Fibroblast of upper back skin (primary cell): ENCODE data around the gene S100G.
"Not testable (repeated sequence)": the region's sequence is repeated elsewhere in the genome, so short reads cannot be mapped to it uniquely, and the experiment has no call there.

ENCODE experiments used
- DNase-seq: peaks from one replicate; pipeline ENCODE4 v3.0.0-alpha.2; 2013

Gene S100G, protein sequence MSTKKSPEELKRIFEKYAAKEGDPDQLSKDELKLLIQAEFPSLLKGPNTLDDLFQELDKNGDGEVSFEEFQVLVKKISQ

DNA sequence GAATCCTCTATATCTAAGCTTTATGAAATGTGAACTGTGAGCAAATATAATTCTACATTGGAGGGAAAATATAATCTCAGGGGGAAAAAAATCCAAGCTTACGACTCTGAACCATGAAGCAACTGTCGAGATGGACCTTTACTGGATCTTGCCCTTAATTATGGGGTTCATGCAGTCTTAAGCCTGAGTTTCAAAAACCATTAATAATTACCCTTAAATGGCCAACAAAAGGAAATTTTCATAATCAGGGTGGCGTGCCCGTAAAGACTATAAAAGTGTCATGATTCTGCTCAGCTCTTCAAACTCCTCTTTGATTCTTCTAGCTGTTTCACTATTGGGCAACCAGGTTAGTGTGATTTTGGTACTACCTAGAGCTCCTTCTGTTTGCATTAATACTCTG lies at the start of gene S100G:
TSS of gene S100G (plus strand) at position 301 of the 400 bp plus-strand sequence. CDS start 849 bp downstream, outside the sequence.
- DNase-seq = no peak

DNA sequence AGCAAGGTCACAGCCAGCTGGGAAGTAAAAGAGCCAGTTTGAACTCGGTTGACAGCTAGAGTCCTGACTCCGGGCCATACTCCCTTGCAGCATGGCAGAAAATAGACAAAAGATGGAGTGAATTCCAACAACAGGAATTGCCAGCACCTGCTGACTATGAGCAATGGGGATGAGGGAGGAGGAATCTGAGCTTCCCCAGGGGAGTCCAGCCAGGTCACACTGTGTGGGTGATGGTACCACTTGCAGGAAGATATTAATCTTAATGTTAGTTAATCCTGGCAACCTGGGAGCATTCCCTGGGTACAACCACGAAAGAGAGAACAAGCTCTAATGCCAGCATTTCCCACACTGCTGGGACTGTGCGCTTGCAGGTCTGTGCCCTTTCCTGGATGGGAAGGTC lies 48.1 kb upstream of the S100G start:
- no peak for DNase-seq

DNA sequence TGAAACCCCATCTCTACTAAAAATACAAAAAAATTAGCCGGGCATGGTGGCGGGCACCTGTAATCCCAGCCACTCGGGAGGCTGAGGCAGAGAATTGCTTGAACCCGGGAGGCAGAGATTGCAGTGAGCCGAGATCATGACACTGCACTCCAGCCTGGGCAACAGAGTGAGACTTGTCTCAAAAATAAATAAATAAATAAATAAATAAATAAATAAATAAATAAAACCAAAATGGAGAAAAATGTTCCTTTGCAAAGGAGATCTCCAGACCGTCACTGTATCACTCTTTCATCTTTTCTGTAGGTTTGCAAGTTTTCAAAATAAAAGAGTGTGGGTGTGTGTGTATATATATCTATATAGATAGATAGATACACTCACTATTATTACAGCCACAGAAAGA lies 46.7 kb upstream of the S100G start:
- DNase-seq = not testable (repeated sequence)

DNA sequence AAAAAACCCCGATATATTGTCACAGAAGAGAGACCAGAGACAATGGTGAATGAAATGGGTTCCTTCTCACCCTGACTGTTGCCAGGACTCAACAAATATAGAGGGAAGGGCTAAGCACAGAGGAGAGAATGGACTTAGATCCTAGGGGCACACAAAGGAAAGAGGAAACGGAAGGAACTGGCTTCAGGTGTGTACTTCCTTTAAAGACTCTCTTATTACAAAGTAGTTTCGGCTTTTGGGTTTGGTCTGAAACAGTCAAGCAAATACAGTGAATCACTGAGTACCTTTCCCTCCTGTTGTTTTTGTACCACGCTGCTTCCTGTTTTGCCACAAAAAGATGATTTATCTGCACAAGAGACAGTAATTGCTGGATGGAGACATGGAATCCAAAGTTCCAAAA lies 46.1 kb upstream of the S100G start:
- no peak for DNase-seq

DNA sequence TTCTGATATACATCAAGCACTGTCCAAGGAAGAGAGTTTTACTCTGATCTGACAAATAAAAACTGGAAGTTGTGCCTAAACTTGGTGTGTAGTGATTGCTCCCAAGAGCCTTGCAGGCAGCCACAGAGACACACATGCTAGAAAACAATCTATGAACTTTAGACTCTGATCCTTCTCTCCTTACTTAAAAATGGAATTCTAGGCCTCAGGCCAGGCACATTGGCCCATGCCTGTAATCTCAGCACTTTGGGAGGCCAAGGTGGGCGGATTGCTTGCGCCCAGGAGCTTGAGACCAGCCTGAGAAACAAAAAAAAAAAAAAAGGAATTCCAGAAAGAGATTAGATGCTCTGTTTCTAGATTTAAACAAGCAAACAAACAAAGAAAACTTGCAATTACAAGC lies 45.6 kb upstream of the S100G start:
- DNase-seq = no peak

DNA sequence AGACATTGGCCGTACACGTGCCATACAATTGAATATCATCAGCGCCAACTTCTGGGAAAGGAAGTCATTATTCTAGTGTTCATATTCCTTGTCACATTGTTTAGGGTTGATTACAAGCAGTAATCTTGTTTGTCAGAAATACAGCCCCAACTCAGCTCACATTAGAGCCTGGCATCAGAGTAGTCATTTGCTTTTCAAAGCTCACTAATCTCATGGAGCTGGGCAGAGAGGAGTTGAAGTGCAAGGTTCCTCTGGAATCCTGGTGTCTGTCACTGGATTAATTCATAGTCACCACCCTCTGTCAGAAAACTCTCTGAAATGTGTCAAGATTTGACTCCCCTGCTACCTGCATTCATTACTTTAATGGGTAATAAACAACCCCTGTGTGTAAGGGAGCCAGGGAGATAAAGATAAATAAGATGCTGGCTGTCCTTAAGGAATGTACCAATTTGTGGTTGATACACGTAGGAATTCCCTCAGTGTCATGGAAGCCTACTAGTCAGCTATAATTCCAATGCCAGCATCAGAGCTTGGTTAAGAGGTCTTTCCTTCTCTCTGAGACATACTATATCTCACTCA lies 43.7 kb upstream of the S100G start:
- no peak for DNase-seq

DNA sequence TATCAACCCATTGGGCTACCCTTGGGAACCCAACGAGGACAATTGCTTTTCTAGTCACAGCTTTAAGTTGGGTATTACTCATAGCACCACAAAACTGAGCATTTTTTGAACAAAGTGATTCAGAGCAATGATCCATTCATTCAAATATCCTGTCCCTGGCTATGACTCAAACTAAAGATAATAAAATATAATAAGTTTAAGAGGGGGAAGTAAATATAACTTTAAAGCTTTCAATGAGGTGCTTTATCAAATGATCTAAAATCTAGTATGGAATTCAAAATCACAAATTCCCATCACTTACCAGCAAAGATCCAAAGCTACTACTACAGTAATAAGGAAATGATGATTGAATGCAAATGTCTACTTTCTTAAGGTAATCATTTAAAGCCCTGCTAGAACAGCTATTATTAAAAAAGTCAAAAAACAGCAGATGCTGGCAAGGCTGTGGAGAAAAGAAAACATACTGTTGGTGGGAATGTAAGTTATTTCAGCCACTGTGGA lies 39.8 kb upstream of the S100G start:
- DNase-seq = peak; percentile 78

DNA sequence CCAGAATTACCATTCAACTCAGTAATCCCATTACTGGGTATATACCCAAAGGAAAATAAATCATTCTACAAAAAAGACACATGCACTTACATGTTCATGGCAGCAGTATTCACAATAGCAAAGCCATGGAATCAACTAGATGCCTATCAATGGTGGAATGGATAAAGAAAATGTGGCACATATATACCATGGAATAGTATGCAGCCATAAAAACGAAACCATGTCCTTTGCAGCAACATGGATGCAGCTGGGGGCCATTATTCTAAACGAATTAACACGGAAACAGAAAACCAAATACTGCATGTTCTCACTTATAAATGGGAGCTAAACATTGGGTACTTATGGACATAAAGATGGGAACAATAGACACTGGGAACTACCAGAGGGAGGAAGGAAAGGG lies 39.3 kb upstream of the S100G start:
- not testable (repeated sequence) for DNase-seq

DNA sequence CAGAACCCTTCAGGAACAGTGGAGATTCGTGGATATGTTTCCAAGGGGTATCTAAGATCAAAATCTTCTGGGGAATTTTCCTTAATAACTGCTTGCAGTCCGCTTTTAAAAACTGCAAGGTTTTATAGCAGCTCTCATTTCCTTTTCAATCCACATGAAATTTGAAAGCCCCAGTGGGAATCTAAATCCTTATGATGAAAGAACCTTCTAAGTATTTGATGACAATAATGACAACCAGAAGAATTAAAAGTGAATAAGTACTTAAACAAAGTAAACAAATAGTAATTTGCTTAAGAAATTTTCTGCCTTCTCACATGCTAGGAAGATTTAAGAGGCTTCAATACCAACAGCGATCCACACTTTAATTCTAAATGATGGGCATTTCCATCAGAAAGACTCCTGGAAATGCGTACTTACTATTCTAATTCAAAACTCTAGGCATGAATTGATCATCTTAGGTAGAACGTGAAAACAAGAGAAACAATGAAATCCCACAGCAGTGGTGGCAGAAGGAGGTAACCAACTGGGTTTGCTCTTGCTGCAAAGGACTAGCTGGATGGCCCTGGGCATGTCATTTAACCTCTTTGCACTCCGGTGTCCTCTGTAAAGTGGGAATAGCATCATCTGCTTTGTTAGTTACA lies 37.6 kb upstream of the S100G start:
- DNase-seq = no peak

DNA sequence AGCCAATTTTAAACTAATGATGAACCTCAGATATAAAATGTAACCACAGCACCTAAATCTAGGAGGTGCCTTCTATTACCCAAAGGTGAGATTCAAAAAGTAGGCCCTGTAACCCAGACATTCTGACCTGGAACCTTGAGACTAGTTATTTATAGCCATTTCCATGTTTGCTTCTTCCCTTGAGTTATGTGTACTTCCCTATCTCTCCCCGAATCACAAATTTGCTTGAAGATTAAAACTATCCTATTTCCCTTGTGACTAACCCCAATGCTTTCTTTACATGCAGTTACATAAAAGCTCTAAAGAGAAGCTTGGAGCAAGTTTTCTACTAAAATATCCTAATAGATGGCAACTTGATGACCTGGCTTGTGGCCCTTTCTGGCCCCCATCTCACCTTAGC lies 32.6 kb upstream of the S100G start:
- DNase-seq = no peak

DNA sequence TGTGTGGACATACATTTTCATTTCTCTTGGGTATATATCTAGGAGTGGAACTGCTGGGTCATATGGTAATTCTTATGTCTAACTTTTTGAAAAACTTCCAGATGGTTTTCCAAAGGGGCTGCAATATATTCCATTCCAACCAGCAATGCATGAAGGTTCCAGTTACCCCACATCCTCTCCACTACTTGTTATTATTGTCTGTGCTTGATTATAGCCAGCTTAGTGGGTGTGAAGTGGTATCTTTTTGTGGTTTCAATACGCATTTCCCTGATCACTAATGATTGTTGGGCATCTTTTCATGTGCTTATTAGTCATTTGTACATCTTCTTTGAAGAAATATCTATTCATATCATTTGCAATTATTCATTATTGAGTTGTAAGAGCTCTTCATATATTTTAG lies 31.5 kb upstream of the S100G start:
- no peak for DNase-seq

DNA sequence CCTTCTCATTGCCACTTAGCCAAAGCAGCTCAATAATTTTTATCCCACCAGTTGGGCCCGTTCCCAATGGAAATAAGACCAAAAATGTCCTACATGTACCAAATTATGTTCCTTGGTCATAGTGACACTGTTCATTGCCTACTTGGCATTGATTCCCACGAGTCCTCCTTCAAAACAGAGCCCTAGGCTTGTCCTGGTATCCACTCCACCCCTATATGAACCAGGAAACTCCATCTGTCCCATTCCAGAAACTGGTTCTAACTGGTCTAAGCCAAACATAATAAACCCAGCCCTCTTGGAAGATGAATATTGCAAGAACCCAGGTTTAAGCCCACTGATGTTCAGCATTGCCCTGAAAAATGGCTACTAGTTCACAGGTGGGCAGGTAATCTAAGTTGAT lies 30.9 kb upstream of the S100G start:
- DNase-seq = no peak

DNA sequence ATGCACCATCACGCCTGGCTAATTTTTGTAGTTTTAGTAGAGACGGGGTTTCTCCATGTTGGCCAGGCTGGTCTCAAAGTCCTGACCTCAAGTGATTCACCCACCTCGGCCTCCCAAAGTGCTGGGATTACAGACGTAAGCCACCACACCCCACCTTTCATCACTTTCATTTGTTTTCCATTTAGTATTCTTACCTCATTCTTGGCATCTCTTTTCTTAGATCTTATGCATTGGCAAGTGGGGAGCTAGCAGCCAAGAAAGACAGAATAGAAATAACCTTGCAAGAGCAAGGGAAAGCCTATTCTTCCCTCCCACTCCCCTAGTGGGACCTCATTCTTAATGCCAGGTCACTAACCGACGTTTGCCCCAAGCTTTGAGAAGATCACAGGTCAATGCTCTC lies 21.4 kb upstream of the S100G start:
- DNase-seq = peak; percentile 60

DNA sequence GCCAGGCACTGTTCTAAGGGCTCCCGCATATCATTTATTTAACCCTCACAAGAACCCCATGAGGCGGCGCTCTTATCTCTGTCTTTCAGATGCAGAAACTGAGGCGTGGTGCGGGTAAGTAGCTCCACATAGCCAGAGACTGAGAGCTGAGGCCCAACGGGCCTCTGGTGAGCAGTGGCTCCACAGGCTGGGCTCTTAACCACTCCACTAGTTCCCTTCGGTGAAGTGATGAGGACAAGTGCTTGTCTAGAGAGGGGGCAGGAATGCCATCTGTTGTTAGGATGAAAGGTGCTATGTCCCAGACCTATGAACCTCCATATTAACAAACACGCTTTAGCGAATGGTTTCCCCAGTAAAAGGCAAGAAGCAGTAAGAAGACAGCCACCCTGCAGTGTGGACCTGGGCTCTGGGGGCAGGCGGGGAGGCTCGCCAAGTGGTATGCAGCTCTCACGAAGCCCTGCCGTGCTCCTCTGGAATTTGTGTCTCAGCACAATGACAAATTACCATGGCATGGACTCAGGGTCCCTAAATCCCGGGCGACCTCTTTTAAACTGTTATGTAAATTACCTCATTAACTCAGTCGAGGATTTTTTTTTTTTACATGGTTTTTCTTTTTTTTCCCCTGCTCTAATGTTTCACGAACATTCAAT lies 20.9 kb upstream of the S100G start:
- DNase-seq = no peak

DNA sequence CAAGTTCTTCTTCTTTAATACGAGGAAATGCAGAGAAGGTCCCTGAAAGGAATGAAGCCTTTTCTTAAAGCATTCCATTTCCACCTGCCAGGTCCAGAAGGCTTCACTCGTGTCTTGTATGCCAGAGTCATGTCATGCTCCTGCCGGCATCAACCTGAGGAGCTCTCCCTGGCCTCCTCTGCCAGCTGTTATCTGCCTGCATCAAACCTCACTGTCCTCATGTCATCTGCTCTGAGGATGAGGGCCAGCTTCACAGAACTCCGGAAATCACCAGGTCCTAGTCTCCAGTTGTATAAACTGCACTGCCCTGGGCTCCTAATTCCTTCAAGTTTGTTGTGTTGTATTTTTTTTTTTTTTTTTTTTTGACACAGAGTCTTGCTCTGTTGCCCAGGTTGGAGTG lies 20.0 kb upstream of the S100G start:
- DNase-seq = no peak

DNA sequence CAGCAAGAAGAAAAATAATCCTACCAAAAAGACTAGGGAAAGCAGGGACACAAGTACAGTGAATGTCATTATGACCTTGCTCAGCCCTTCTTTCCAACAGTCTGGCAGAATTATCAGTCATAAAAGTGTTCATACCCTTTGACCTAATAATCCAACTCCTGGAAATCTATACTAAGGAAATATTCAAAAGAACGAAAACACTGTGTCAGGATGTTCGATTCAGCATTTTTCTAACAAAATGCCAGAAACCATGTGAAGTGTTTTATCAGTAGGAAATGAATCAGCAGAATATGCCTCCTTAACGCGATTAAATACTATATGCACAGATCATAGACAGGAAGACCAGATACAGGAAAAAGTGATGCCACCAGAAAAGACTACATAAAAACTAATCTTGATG lies 16.2 kb upstream of the S100G start:
- peak; percentile 25 for DNase-seq

DNA sequence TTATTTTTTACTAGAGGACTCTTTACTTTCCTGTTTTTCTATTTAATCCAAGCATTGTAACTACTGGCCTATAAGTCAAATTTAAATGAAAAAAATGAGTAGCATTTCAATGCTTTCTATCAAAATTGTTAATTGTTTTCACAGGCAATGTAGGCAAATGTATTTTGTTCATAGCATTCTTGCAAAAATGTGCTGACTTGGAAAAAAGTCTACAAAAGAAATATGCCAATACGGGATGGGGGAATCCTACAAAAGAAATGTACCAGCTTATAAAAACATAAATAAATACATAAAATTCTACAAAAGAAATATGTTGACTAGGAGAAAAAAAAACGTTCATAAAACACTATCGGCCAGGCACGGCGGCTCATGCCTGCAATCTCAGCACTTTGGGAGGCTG lies 14.9 kb upstream of the S100G start:
- DNase-seq = no peak

DNA sequence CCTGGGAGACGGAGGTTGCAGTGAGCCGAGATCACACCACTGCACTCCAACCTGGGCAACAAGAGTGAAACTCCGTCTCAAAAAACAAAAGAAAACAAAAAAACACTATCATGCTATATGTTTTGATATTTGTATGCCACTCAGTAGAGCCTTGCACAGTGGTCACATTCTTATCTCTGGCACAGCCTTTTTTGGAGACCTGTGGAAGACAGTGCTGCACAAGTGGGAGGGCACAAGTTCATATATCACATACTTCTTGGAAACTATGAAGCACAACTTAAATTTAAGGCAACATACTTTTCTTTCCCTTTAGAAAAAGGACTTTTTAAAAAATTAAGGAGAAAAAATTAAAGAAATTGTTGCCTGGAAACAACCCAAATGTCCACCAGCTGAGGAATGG lies 14.4 kb upstream of the S100G start:
- DNase-seq = no peak

DNA sequence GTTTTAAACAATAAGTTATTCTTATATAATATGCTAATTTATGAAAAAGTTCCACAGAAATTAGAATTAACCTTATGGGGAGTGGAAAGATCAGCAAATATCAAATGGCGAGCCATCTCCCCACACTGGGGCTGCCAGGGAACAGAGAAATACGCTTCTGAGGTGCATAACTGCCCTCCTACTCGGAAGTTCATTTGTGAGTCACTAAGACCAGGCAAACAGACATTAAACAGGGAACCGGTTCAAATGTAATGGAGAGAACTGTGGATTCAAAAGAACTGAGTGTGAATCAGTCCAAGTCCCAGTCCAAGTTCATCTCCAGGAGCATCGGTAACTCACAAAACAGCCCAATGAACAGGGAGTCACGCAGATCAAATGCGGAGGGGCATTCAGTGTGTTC lies 11.4 kb upstream of the S100G start:
- no peak for DNase-seq

DNA sequence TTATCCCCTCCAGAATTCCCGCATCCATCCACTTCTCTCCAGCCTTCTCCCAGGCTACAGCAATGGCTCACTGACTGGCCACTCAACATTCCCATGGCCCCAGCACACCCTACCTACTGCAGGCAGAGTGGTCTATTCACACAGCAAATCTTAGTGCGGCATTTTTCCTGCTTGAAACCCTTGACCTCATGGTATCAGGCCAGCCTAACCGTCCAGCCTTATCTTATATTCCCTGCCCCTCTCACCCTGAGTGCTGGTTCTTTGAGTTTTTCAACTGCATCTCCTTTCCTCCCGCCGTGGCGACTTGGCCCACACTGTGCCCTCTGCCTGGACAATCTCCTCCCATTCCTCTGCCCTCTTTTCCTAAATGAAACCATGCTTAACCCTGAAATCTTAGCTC lies 10.0 kb upstream of the S100G start:
- no peak for DNase-seq

DNA sequence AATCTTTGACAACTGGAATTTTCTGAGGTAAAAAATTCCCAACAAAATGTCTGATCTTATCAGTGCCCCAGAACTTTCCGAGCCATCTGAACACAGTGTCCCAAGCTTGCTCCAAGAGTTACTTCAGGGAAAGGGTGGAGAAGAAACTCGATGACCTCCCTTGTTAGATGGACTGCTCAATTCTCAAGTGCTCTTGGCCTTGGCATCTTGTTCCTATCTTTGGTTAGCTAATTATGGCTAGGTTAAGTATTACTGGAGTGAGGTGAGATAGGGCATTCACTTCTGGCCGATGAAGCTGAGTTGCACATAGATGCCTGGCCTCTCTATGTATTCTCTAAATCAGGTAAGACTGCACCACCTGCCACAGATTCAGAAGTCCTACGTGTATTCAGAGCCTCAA lies 9.1 kb upstream of the S100G start:
- no peak for DNase-seq

DNA sequence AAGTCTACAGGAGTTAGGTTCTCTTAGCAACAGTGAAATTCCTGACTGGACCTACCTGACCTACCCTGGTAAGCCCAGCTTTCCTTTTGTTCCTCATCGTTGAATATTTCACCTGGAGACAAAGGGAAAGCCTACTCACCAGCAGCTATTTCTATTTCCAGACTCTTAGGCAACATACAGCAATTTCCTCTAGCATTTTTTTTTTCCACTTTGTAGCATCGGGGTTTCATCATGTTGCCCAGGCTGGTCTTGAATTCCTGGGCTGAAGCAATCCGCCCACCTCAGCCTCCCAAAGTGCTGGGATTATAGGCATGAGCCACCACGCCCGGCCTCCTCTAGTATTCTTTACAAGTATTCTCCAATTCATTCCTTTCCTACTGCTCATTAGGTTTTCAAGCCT lies 6.8 kb upstream of the S100G start:
- peak; percentile 82 for DNase-seq

DNA sequence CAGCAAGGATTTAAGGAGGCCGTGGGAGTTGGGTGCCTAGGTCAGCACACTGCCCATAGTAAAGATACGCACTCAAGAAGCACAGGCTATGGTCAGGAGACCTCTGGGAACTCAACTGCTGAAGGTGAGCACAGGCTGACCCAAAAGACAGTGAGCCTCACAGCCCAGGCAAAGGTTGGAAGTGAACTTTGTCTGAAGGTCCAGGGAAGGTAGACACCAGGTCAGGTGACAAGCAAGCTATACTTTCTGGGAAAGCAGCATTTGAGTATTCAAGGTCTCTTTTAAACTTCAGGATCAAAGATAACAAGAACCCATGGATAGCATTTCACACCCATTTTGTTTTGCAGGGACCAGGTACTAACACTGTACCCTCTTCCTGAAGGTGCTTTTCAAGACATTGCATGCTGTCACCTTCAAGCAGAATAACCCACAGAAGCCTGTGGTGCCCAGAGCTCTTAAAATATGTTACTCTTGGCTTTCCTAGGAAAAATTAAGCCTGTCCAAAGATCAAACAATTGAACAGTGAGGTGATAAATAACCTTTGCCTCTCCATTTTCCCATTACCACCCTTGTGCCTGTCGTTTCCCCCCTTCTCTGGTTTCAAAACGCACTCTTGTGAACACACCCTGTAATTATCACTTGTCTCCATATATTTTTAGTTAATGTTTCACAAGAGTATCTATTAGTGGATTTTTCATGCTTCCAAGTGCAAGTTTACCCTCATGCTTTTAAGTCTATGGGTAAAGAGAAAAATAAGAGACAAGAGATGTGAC lies 3.4 kb upstream of the S100G start:
- DNase-seq = no peak
